ENCODE measurements around the gene ARHGAP40.
A peak's percentile ranks its signal among the peaks of the same experiment; 100 is the strongest.

The ARHGAP40 gene

DNA sequence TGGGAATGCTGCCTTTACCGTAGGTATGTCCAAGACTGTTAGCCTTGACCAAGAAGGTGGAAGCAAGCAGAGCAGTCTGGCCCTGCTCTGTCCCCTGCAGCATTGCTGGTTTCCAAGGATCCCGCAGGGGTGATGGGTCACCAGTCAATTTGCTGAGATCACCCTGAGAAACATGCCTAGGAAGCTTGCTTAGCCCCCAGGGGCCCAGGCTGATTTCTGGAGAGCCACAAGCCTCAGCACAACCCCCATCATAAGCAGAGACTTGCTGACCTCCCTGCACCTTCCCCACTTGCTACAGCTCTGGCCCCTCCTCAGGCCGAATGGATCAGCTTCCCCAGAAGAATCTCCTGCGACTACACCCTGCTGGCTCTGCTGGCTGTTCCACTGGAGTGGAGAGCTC is 21.5 kb downstream of the ARHGAP40 start:
- DNase-seq, result no peak

DNA sequence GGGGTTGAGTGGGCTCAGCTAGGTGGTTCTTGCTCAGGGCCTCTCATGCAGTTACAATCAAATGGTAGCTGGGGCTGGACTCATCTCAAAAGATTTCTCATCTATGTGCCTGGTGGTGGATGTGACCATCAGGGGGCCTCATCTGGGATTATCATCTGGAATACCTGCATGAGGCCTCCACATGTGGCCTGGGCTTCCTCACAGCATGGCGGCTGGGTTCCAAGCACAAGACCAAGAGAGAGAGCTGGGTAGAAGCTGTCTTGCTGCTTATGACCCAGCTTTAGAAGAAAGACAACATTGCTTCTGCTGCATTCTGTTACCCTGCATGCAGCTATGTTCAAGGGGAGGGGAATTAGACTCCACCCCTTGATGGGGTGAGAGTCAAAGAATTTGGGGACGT is 22.5 kb downstream of the ARHGAP40 start:
- no peak for DNase-seq

DNA sequence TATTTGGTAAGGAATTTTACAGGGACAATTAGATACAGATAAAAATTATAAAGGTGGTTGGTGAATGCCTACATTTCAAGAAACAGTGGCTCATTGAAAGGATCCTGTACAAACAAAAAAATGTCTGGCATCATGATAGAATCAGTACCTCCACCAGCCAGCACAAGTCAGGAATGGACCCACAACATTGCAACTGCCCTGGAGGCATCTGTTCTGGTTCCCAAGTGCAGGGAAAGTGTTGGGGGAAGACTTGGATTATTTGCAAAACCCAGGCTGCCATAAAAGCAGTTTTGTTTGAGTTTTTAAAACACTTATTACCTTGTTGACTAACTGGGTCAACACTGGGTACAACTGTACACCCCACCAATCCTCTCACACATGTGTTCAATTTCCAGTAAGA is 24.3 kb downstream of the ARHGAP40 start:
- no peak for DNase-seq

- no peak for DNase-seq
Measured at GRCh38 chr20:38626921-38627659, 25.5 kb downstream of the ARHGAP40 start.

DNA sequence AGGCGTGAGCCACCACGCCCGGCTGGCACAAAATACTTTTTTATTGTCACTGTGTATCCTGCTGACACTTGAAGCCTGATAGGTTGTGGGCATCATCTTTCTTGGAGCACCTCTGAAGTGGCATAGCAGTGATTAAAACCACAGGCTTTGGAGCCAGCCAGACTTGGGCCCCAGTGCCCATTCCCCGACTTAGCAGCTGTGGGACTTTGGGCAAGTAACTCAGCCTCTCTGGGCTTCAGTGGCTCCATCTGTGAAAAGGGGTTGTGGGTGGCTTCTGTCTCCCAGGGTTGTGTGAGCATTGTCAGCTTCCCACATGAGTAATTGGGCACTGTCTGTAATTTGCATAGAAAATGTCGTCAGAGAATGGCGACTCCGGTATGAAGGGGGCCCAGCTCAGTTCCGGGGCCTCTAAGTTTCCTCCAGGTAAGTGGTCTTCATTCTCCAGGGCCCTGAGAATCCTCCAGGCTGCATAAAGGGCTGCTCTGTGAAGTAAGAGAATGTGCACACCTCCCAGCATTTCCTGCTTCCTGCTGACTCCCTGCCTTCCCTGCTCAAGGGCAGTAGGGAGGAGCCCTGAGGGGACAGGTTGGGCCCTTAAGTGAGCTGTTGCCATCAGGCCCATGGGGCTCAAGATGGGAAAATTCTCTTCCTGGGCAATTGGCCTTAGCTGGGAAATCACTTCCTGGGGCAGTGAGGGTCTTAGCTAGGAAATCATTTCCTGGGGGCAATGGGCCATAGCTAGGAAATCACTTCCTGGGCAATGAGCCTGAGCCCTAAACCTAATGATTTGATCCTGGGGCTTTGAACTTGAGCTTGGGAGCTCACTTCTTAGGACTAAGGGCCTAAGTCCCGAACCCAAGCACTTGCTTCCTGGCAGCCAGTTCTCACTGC is 27.2 kb downstream of the ARHGAP40 start:
- DNase-seq, result no peak

DNA sequence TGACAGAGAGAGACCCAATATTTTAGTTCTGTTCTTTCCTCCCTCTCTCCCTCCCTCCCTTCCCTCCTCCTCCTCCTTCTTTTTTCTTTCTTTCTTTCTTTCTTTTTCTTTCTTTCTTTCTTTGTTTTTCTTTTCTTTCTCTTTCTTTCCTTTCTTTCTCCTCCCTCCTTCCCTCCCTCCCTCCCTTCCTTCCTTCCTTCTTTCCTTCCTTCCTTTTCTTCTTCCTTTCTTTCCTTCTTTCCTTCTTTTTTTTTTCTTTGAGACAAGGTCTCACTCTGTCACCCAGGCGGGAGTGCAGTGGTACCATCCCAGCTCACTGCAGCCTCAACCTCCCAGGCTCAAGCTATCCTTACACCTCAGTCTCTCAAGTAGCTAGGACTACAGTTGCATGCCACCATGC is 28.4 kb downstream of the ARHGAP40 start:
- DNase-seq, result no peak

GRCh38 chr20:38630727-38631126 is 29.1 kb downstream of the ARHGAP40 start:
- no peak for DNase-seq

DNA sequence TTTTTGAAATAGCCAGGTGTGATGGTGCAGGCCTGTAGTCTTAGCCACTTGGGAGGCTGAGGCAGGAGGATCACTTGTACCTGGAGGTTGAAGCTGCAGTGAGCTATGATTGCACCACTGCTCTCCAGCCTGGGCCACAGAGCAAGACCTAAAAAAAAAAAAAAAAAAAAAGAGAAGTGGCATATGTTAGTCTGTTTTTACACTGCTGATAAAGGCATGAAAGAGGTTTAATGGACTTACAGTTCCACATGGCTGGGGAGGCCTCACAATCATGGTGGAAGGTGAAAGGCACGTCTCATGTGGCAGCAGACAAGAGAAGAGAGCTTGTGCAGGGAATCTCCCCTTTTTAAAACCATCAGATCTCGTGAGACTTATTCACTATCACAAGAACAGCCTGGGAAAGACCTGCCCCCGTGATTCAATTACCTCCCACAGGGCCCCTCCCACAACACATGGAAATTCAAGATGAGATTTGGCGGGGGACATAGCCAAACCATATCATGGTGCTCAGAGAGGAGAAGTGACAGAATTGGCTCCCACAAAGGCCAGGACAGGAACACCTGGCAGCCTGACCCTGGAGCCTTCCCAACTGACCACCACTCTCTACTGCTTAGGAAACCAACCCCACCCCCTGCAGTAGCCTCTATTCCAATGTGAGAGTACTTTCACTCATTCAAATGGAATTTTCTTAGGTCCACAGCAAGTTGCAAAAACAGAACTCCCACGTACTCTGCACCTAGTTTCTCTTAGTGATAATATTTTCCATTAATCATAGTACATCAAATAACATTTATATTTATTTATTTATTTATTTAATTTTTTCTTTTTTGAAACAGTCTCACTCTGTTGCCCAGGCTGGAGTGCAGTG is 29.8 kb downstream of the ARHGAP40 start:
- no peak for DNase-seq

- peak; percentile 68 to 70 for DNase-seq
Measured at GRCh38 chr20:38633577-38634093, 32.0 kb downstream of the ARHGAP40 start.

- no peak for DNase-seq
Measured at GRCh38 chr20:38635721-38636288, 34.2 kb downstream of the ARHGAP40 start.

GRCh38 chr20:38640521-38640920 is 38.9 kb downstream of the ARHGAP40 start:
- no peak for DNase-seq

DNA sequence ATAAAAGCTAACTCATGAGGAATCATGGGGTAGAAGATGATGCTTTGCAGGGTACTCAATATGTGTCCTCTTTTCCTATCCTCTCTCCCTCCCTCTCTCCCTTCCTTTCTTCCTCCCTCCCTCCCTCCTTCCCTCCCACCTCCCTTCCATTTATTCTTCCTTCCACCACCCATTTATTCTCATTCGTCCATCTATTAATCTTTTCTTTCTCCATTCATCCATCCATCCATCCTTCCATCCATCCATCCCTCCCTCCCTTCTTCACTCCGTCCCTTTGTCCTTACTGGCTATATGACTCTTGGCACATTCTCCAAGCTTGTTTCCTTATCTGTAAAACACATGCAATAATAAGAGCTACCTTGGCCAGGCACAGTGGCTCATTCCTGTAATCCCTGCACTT is 40.9 kb downstream of the ARHGAP40 start:
- DNase-seq, result no peak

GRCh38 chr20:38644588-38645260 is 43.1 kb downstream of the ARHGAP40 start:
- no peak for DNase-seq

GRCh38 chr20:38645351-38645750 is 43.7 kb downstream of the ARHGAP40 start:
- no peak for DNase-seq

- DNase-seq, result peak; percentile 90 to 93
Measured at GRCh38 chr20:38645980-38646858, 44.6 kb downstream of the ARHGAP40 start.

DNA sequence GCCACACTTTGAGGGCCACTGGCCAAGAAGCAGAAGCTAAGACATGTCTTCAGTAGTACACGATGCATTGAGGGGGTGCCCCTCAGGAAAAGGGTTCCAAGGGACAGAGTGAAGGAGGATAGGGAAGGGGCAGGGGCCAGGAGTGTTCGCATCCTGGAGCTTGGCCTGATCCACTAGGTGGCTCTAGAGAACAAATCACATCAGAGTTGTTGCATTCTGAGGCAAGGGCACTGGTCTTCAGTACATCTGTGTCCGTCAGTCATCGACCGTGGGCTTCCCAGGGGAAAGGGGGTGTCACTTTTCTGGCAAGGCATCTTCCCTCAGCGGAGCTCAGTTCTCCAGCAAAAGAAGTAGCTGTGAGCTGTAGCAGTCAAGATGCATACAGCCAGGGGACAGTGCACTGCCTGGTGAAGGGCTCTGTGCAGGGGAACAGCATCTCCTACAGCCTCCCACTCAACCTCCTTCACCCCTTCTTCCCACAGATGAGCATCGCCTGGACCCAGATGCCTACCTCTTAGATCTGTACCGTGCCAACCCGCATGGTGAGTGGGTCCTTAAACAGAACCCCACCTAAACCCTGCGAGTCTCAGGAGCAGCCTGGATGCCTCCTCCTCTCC is 47.8 kb downstream of the ARHGAP40 start:
- no peak for DNase-seq

GRCh38 chr20:38650010-38650409 is 48.4 kb downstream of the ARHGAP40 start:
- DNase-seq, result no peak

GRCh38 chr20:38651154-38651553 is 49.5 kb downstream of the ARHGAP40 start:
- no peak for DNase-seq

DNA sequence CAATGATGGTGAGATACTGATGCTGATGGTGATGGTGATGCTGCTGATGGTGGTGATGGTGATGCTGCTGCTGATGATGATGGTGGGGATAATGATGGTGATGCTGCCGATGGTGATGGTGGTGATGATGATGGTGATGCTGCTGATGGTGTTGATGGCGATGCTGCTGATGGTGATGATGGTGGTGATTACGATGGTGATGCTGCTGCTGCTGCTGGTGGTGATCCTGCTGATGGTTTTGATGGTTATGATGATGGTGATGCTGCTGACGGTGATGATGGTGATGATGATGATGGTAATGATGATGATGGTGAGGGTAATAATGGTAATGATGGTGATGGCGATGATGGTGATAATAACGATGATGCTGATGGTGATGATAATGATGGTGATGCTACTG is 50.0 kb downstream of the ARHGAP40 start:
- no peak for DNase-seq

- no peak for DNase-seq
Measured at GRCh38 chr20:38652995-38653394, 51.4 kb downstream of the ARHGAP40 start.

Measured in stimulated activated CD4-positive, alpha-beta T cell treated with anti-CD3 and anti-CD28 coated beads, Interleukin-2, amount 100 ng/mL, for 48 hours (primary cell).